GM19193 (cell line): ENCODE results near the gene ZNRF1.

Source experiments
- POLR2A ChIP-seq: IDR thresholded peaks from 4 replicates; pipeline ENCODE4 v1.6.1; 2011; ENCODE audit not compliant: insufficient read depth, insufficient read length; ENCODE audit errors: extremely low read depth

ZNRF1 gene

DNA sequence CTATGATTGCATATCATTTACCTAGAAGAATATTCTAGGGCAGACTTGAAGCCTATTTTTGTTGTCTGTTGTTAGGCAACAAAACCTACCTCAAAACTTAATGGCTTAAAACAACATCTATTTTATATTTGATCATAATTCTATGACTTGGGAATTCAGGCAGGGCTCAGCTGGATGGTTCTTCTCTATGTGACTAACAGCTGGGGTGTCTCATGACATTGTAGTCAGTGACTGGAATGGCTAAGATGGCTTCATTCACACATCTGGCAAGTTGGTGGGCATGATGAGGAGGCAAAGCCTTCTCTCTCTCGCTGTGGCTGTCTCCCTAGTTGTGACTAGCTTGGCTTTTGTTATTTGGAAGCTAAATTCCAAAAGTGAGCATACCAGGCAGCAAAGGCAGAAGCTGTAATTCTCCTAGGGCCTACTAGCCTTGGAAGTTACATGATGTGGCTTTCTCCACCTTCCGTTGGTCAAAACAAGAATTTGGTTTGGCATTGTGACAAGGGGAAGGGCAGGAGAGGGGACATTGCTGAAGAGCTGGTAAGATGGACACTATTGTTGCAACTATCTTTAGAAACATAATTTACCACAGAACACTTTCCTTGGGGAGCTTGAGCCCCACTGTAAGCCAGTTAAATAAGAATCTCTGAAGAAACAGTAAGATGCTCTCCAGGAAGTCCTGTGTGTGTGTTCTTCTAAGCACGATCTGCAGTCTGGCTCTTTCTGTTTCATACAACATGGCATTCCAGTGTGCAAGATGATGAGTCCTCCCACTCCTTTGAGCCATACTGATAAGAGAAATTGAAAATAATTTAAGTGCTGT is 39.4 kb downstream of the ZNRF1 start:
- no peak for TF ChIP-seq POLR2A

DNA sequence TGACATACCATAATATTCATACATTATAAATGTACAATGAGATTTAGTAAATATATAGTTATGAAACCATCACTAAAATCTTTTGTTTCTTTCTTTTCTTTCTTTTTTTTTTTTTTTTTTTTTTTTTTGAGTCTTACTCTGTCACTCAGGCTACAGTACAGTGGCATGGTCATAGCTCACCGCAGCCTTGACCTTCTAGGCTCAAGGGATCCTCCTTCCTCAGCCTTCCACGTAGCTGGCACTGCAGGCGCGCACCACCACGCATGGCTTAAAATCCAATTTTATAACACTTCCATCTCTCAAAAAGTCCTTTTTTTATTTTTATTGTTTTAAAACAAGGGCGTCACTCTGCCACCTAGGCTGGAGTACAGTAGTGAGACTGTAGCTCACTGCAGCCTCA is 41.1 kb downstream of the ZNRF1 start:
- TF ChIP-seq POLR2A, result no peak

DNA sequence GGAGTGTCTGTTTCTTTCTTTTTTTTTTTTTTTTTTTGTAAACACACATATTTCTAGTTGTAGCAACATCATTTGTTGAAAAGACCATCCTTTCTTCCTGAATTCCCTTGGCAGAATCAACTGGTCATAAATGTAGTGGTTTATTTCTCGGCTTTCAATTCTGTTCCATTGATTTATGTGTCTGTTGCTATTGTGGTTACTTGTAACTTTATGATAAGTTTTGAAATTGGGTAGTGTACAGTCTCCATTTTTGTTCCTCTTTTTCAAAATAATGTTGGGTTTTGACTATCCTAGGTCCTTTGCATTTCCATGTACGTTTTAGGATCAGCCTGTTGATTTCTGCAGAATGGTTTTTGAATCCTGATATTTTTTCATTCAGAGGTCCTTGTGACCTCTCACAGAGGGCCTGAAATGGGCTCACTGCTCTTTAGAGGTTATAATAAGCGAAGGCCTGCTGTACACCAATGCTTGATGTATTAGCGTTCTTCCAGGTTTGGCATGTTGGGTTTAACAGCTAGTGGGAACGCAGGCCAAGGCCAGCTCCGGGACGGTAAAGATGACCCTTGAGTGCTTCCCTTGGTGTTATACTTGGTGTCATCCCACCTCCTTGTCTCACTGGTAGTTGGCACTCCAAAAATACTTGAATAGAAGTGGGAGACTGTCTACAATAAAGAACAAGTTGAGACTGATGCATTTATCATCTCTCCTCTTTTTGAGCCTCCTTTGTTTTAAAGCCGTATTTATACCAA is 43.8 kb downstream of the ZNRF1 start:
- no peak for TF ChIP-seq POLR2A

DNA sequence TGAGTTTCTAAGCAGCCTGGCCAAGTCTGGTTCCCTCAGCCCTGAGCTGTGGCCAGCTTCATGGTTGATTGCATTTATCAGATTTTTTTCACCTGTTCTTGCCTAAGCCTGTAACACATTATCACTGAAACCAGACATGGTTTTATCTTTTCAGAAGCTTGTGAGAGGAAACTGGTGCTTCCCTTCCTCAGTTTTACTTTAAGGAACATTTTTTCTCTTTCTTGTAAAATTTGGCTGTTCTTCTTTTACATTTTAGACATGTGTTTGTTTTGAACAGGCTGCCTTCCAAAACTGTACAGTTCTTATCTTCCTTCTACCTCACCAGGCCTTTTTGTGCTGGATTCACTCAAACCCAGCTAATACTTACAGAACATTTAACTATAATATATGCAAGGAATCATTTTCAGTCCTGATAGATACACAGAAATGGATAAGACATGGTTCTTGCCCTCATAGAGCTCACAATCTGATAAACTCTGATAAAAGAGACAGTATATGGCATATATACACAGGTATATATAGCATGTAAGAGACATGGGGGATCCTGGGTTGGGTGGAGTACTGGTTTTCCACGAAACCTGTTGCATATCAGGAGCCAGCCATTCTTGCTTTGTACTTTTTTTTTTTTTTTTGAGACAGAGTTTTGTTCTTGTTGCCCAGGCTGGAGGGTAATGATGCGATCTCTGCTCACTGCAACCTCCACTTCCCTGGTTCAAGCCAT is 44.5 kb downstream of the ZNRF1 start:
- TF ChIP-seq POLR2A, result no peak

DNA sequence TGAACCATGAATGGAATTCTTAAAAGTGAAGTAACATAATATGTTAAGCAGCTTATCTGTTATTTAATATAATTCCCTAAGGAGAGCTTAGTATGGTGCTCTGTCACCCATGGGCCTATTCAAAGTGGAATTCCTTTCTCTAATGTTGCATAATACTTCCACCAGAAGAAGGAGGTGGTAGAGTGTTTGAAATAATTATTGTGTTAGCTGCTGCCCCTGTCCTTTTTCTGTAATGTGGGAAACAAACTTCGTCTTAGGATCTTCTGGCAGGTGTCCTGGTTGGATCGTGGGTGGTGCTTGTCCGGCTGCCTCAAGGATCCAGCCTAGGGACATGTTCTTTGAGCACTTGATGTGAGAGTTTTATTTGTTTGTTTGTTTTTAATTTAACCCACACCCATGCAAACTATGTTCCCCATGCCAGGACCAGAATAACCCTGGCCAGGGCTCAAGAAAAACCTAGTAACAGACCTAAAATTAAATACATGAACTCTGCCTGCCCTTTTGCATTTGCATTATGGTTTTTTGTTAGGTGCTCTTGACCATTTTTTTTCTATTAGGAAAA is 46.1 kb downstream of the ZNRF1 start:
- no peak for TF ChIP-seq POLR2A

DNA sequence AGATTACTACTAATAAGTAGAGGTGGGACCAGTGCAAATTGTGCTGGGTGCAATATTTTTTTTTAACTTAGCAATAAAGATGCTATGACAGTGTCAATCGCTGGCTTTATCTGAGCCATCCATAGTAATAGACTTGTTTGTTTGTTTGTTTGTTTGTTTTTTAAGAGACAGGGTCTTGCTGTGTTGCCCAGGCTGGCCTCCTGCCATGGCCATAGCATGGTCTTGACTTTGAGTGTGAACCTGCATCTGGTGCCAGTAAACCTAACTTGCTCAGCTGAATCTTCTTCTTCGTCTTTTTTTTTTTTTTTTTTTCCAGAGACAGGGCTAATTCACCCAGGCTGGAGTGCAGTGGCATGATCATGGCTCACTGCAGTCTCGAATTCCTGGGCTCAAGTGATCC is 46.6 kb downstream of the ZNRF1 start:
- TF ChIP-seq POLR2A, result no peak

DNA sequence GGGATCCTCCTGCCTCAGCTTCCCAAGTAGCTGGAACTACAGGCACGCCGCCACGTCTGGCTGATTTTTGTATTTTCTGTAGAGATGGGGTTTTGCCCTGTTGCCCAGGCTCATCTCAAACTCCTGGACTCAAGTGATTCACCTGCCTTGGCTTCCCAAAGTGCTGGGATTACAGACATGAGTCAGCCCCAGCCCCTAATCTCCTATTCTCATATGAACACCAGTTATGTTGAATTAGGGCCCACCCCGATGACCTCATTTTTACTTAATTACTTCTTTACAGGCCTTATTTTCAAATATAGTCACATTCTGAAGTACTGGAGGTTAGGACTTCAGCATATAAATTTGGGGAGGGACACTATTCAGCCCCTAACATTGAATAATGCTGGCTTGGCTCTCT is 49.2 kb downstream of the ZNRF1 start:
- no peak for TF ChIP-seq POLR2A

DNA sequence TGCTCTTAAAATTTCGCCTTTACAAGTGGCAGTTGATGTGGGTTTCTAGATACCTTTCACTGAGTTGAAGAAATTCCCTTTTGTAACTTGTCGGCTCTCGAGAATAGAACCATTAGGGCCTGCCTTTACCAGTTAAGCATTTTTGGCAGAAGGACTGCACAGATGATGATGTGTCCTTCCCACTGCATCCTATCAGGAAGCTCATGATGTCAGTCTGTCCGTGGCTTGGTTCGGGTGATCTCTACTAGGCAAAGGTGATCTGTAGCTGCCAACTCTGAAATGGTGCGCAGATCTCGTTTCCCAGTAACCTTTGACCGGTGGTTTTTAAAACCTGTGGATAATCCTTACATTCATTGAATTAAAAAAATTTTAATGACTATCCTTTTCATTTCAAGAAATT is 49.7 kb downstream of the ZNRF1 start:
- TF ChIP-seq POLR2A, result no peak

DNA sequence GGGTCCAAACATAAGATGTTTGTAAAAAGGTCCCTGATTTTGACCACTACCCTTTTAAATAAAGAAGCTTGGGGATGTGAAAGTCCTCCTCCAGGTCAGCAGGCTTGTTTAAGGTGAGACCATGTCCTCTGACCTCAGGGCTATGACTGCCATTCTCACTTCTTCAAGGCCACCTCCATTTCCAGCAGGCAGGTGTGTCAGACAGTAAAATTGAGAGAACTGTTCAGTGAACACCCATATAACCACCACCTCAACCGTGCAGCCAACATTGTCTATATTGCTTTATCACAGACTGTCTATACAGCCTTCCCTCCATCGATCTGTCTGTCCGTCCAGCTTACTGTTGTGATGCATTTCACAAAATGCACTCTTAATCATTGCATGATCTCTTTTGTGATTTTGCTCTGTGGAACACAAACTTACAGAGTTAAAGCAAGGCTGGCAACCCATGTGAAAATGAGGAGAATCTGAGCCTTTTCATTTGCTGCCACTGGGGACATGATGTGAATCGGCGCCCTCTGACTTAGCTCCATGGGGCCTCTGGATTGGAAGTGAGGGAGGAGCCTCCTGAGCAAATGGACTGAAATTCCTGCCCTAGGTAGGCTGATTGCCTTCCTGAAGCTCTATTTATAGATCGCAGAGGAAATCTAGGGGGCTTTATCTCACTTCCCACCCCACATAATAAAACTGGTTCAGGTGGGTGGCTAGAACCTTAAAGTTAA is 53.8 kb downstream of the ZNRF1 start:
- TF ChIP-seq POLR2A, result no peak

DNA sequence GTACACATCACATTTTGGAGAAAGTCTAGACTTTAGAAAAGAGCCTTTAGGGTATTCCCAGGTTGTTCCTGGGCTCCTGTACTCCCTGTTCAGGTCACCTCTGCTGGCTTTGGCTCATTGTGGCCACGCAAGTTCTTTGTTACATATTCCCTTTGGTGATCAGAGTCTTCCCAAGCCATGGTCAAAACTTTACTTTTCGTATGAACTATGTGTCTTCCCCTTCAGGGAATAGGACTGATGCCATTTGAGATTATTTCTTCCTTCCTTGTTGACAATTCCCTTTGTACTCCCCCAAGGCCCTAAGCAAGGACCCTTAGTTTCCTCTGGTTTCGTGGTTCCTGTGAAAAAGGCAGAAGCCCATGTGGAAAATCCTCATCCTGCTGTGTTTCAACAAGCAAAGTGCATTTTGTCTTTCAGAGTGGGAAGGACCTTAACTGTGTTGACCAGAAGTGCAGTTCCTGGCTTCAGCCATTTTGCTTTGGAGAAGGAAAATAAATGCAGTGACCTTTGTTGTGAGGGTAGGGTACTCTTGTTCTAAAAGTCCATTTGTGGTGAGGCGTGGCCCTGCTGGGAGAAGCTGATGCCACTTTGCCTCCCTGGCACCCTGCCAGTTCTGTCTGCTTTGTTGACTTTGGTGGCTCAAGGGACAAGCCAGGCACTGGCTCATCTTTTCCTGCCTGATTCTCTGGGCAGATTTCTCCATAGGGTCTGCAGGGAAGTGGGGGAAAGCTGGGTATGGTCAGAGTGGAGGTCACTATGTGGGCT is 55.1 kb downstream of the ZNRF1 start:
- no peak for TF ChIP-seq POLR2A

DNA sequence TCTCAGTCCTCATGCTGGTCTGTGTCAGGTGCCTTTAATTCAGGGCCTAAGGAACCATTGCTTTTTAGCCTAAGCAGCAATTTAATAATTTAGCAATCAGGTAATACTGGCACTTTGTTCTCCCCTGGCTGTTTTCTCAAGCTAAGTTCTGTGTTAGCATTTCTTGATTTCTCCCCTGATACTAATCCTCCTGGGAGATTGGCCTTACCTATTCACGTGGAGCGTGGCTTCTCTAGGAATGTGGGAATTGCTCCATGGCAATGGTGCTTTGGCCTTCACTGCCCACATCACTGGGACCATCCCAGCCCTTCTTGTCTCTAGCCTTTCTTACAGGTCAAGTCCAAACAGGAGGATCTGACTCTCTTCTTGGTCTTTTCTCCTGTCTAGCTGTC is 55.7 kb downstream of the ZNRF1 start:
- no peak for TF ChIP-seq POLR2A

DNA sequence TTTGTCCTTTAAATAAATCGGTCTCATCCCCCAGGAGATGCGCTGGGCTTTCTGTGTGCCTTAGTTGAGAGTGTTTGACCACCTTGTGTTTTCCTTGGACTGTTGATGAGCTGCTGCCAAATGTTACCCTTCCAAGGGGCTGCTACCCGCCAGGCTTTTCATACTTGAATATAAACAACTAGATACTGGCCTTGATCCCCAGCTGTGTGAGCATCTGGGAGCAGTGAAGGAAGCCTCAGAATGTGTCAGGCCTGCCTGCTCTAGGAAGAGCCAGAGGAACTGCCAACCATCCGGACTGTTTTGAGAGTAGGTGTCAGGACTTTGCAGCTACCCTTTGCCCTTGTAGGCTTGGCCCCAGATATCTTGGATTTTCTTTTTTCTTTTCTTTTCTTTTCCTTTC is 60.0 kb downstream of the ZNRF1 start:
- TF ChIP-seq POLR2A, result no peak

DNA sequence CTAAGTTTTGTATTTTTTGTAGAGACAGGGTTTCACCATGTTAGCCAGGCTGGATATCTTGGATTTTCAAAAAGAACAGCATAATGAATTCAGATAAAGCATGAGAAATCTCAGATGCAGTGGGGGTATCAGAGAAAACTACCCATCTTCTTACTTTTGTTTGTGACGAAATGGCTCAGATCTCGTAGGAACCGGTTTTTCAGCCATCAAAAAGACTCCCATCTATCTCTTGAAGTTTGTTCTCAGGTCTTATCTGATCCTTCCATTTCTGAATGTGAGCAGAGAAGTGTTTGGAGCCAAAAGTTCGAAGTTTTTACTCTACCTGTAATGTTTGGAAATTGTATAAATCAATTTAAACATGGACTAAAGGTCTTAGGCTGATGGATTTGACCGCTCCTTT is 60.6 kb downstream of the ZNRF1 start:
- TF ChIP-seq POLR2A, result no peak

DNA sequence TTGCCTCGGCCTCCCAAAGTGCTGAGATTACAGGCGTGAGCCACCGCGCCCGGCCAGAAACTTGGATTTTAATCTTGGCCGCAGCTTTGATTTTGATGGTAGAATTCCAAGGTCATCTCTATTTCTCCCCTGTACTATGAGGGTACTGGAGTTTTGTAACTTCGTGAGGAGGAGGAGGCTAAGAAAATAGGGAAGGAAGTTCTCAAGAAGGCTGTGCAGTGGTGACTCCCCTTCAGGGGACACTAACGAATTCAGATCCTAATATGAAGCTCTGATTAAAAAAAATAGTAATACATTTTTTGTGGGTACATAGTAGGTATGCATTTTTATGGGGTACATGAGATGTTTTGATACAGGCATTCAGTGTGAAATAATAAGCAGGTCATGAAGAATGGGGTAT is 61.9 kb downstream of the ZNRF1 start:
- no peak for TF ChIP-seq POLR2A

DNA sequence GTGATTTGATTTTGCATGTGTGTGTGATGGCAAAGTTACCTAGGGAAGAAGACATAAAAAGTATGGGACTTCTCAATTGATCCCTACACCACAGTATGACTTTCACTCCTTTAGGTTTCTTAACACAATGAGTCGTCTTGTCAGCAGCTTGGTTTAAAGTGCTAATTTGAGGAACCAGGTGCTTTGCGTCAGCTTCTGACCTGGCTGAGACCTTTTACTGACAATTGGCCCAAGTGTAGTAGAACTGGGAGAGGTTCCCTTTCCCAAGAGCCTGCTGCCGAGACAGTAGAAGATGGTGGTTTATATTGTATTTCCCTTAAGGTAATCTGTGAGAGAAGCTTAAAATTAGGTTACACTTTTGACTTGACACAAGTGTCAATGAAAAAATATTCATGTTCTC is 62.8 kb downstream of the ZNRF1 start:
- no peak for TF ChIP-seq POLR2A
